Measurements from ENCODE around the gene UMODL1.

The UMODL1 gene

GRCh38 chr21:42060166-42060565, 11.0 kb upstream of the UMODL1 start (continued):
- no peak for TF ChIP-seq TSHZ2 (CRISPR knock-in tag; IDR thresholded peaks at IDR 0.05)
- no peak for TF ChIP-seq ESRRG (CRISPR knock-in tag; IDR thresholded peaks at IDR 0.05)
- TF ChIP-seq RARB (CRISPR knock-in tag; IDR thresholded peaks at IDR 0.05) = no peak
- TF ChIP-seq ZNF565 (CRISPR knock-in tag; conservative IDR thresholded peaks at IDR 0.05; ENCODE audit: low read depth) = no peak
- TF ChIP-seq ZNF8 (CRISPR knock-in tag; IDR thresholded peaks at IDR 0.05) = no peak
- TF ChIP-seq CREB5 (CRISPR knock-in tag; IDR thresholded peaks at IDR 0.05; ENCODE audit: low read depth) = no peak
- no peak for TF ChIP-seq ISL1 (CRISPR knock-in tag; IDR thresholded peaks at IDR 0.05)
- TF ChIP-seq PPARA (CRISPR knock-in tag; IDR thresholded peaks at IDR 0.05; ENCODE audit: borderline replicate concordance) = no peak
- no peak for TF ChIP-seq CSDC2 (CRISPR knock-in tag; IDR thresholded peaks at IDR 0.05)
- TF ChIP-seq POU6F1 (CRISPR knock-in tag; IDR thresholded peaks at IDR 0.05; ENCODE audit: borderline replicate concordance, low read depth) = no peak
- no peak for TF ChIP-seq ZNF70 (CRISPR knock-in tag; IDR thresholded peaks at IDR 0.05)

- no peak for ATAC-seq
- TF ChIP-seq RARB (CRISPR knock-in tag; IDR thresholded peaks at IDR 0.05) (no peak), ISL1 (CRISPR knock-in tag; IDR thresholded peaks at IDR 0.05) (no peak), SNAI2 (CRISPR knock-in tag; IDR thresholded peaks at IDR 0.05) (no peak), ZNF70 (CRISPR knock-in tag; IDR thresholded peaks at IDR 0.05) (no peak), OSR1 (CRISPR knock-in tag; IDR thresholded peaks at IDR 0.05) (no peak), TOX (CRISPR knock-in tag; IDR thresholded peaks at IDR 0.05; ENCODE audit: borderline replicate concordance) (no peak), ESRRG (CRISPR knock-in tag; IDR thresholded peaks at IDR 0.05) (no peak), ZFP30 (CRISPR knock-in tag; IDR thresholded peaks at IDR 0.05) (no peak), ZNF565 (CRISPR knock-in tag; conservative IDR thresholded peaks at IDR 0.05; ENCODE audit: low read depth) (no peak)
These were observed 9.7 kb upstream of the UMODL1 start for GRCh38 chr21:42061195-42061985.

GRCh38 chr21:42061986-42062235, 9.2 kb upstream of the UMODL1 start:
- TF ChIP-seq POU6F1 (CRISPR knock-in tag; IDR thresholded peaks at IDR 0.05; ENCODE audit: borderline replicate concordance, low read depth) (no peak), ZC3H10 (CRISPR knock-in tag; IDR thresholded peaks at IDR 0.05) (no peak), ISL1 (CRISPR knock-in tag; IDR thresholded peaks at IDR 0.05) (no peak), ZFP3 (CRISPR knock-in tag; IDR thresholded peaks at IDR 0.05) (no peak), ARNTL (CRISPR knock-in tag; IDR thresholded peaks at IDR 0.05; ENCODE audit: borderline replicate concordance, low read depth) (no peak), SNAI2 (CRISPR knock-in tag; IDR thresholded peaks at IDR 0.05) (no peak), ZNF8 (CRISPR knock-in tag; IDR thresholded peaks at IDR 0.05) (no peak), CSDC2 (CRISPR knock-in tag; IDR thresholded peaks at IDR 0.05) (no peak), CSRNP3 (CRISPR knock-in tag; IDR thresholded peaks at IDR 0.05) (no peak), TOX (CRISPR knock-in tag; IDR thresholded peaks at IDR 0.05; ENCODE audit: borderline replicate concordance) (no peak), OSR1 (CRISPR knock-in tag; IDR thresholded peaks at IDR 0.05) (no peak), ZFP30 (CRISPR knock-in tag; IDR thresholded peaks at IDR 0.05) (no peak), PPARA (CRISPR knock-in tag; IDR thresholded peaks at IDR 0.05; ENCODE audit: borderline replicate concordance) (no peak), ESRRG (CRISPR knock-in tag; IDR thresholded peaks at IDR 0.05) (no peak), TSHZ2 (CRISPR knock-in tag; IDR thresholded peaks at IDR 0.05) (no peak), ZNF565 (CRISPR knock-in tag; conservative IDR thresholded peaks at IDR 0.05; ENCODE audit: low read depth) (no peak), RARB (CRISPR knock-in tag; IDR thresholded peaks at IDR 0.05) (no peak), PATZ1 (CRISPR knock-in tag; IDR thresholded peaks at IDR 0.05; ENCODE audit: borderline replicate concordance) (no peak), ZNF70 (CRISPR knock-in tag; IDR thresholded peaks at IDR 0.05) (no peak), GLIS3 (CRISPR knock-in tag; IDR thresholded peaks at IDR 0.05) (no peak)
- ATAC-seq = no peak
